DLD1 (cell line): Measurements from ENCODE around the gene TGFB3.
"Not testable (repeated sequence)": the region's sequence is repeated elsewhere in the genome, so short reads cannot be mapped to it uniquely, and the experiment has no call there.

Experiments used
- in situ Hi-C: cut with HindIII; loops from 2 replicates; pipeline ENCODE4 v1.10.0; 2017; ENCODE audit warnings: low sequenced_read_pairs

The TGFB3 gene

DNA sequence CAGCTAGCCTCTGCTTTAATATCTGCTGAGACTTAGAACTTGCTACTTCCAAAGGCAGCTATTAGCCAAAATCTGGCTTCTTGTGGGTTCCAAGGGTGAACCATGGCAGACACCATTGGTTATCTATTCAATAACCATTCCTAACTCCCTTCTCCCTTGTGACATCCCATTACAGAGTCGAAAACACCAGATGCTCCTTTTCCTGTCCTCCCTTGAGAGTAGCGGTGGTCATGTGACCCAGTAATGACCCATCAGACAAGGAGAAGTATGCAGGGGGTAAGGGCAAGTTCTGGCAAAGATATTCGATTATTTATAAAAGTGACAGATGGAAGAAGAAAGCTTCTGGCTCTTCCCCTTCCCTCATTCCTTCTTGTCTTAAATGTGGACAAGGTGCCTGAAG is 20.1 kb downstream of the TGFB3 start:
- in situ Hi-C loops = no loop called here

GRCh38 chr14:75960231-75960630 is 21.6 kb downstream of the TGFB3 start:
- in situ Hi-C loops = no loop called here

DNA sequence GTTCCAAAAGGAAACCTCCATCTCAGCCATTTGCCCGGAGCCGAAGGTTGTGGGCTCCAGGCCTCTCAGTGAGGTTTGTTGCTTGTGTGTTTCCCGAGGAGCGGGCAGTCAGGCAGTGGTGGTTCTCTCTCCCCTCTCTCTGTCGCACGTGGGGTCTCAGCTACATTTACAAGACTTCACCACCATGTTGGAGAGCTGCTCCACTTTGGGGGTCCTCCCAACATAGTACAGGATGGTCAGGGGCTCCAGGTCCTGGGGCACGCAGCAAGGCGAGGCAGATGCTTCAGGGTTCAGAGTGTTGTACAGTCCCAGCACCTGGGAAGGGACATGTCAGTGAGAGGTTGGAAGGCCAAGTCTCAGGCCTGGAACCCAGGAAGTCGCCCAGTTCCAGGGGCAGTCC is 22.8 kb downstream of the TGFB3 start:
- in situ Hi-C loops = no loop called here

DNA sequence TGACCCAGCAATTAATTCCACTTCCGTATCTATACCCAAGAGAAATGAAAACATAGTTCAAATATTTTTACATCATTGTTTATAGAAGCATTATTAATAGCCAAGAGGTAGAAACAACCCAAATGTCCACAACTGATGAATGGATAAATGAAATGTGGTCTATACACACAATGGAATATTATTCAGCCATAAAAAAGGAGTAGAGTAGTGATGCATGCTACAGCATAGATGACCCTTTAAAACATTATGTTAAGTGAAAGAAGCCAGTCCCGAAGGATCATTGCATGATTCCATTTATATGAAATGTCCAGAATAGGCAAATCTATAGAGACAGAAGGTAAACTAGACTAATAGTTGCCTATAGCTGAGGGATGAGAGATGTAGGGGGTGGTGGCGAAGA is 29.3 kb downstream of the TGFB3 start:
- in situ Hi-C loops = no loop called here

DNA sequence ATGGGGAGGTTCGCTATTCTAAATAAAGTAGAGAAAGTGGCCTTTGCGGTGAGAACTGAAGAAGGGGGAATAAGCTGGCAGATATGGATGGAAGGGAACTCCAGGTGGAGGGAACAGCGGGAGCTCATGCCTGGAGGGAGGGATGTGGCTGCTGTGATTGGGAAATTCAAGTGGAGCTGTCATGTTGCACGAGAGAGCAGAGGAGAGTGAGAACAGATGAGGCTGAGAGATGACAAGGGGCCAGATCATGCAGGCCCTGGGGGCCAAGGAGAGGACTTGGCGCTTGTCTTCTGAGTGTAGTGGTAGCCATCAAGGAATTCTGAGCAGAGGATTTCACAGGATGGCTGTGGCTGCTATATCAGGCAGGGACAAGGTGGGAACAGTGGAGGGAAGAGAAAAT is 35.0 kb downstream of the TGFB3 start:
- in situ Hi-C loops = no loop called here

- in situ Hi-C loops = no loop called here
Measured at GRCh38 chr14:75944607-75945241, 37.1 kb downstream of the TGFB3 start.

DNA sequence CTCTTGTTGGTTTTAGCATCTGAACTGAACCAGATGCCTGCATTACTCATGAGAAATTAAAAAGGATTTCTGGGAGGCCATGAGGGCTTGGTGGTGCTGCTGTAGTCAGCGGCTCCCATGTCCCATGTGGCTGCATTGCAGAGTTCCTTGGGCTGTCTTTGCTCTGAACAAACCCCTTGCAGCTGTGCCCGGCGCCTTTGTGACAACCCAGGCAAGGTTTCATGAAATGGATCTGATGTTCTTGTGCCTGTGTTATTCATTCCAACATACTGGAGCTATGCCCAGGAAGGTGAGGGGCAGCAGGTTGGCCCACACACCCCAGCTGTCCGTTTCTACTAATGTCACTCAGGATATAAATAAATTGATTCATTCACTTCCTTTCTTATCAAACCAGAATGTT is 40.8 kb downstream of the TGFB3 start:
- in situ Hi-C loops = no loop called here

GRCh38 chr14:75939200-75939599 is 42.6 kb downstream of the TGFB3 start:
- in situ Hi-C loops = no loop called here

DNA sequence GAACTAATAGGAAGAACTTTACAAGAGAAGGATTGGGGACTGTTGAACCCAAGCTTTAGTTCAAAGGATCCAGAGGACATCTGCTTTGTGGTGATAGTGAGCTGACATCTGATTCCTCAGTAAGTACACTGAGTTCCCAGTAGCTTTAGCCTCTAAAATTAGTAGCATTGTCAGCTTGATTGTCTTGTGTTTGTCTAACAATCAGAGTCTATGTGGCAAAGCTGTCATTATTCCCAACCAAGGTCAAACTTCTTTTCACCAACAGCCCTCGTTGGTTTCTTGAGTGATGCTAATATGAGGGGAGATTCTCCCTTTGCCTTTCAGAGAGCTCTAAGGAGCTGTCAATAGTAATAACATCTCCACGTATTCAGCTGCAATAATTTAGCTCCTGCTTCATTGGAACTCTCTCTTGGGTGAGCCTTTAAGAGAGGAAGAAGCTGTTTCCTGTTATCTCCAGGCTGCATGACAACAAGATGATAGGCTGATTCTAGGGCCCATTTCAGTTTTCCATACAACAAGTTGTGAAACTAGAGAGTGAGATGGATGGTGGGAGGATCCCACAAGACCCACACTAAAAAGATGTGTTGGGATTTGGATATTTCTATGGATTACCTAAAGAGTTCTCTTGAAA is 46.7 kb downstream of the TGFB3 start:
- in situ Hi-C loops = no loop called here

- in situ Hi-C loops = no loop called here
Measured at GRCh38 chr14:75933712-75934296, 48.0 kb downstream of the TGFB3 start.

- in situ Hi-C loops = no loop called here
Measured at GRCh38 chr14:75928690-75929181, 53.1 kb downstream of the TGFB3 start.

DNA sequence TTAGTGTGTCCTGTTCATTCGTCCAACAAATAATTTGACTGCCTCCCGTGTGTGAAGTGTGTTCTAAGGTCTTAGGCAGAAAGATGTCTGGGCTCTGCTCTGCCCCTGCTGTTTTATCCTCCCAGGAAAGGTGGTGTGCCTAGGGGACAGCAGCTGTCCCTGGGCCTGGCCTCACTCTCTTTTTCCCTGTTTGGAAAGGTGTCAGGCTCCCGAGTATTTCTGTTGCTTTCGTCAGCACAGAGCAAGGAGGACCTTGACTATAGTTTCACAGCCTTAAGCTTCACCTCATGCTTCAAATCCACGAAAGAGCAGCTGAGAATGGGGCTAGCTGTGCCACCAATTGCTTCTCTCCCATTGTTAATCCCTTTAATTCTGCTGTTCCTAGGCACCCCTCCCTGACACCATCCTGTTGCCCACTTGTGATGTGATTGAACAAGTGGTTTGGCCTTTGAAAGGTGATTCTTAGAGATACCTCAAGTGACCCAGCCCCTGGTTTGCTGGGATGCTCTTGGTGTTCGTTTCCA is 54.2 kb downstream of the TGFB3 start:
- in situ Hi-C loops = no loop called here

- in situ Hi-C loops = no loop called here
Measured at GRCh38 chr14:75926431-75927115, 55.2 kb downstream of the TGFB3 start.

GRCh38 chr14:75925141-75925840 is 56.5 kb downstream of the TGFB3 start:
- in situ Hi-C loops = not testable (repeated sequence)

GRCh38 chr14:75920421-75920820 is 61.4 kb downstream of the TGFB3 start:
- in situ Hi-C loops = not testable (repeated sequence)

GRCh38 chr14:75917946-75918335 is 63.9 kb downstream of the TGFB3 start:
- in situ Hi-C loops = no loop called here

GRCh38 chr14:75917322-75917945 is 64.4 kb downstream of the TGFB3 start:
- in situ Hi-C loops = no loop called here

- in situ Hi-C loops = no loop called here
Measured at GRCh38 chr14:75915045-75915444, 66.8 kb downstream of the TGFB3 start.

- in situ Hi-C loops = no loop called here
Measured at GRCh38 chr14:75913183-75913582, 68.6 kb downstream of the TGFB3 start.

GRCh38 chr14:75911883-75912282 is 69.9 kb downstream of the TGFB3 start:
- in situ Hi-C loops = no loop called here
